HG03342 (cell line): Measurements from ENCODE around the gene CAB39.

Experiments used
- ATAC-seq: cut with Tn5 transposase; IDR thresholded peaks from one replicate; pipeline ENCODE4 v1.9.1; 2021; ENCODE audit warnings: mild to moderate bottlenecking, moderate library complexity; ENCODE audit not compliant: unreplicated experiment

CAB39 gene

DNA sequence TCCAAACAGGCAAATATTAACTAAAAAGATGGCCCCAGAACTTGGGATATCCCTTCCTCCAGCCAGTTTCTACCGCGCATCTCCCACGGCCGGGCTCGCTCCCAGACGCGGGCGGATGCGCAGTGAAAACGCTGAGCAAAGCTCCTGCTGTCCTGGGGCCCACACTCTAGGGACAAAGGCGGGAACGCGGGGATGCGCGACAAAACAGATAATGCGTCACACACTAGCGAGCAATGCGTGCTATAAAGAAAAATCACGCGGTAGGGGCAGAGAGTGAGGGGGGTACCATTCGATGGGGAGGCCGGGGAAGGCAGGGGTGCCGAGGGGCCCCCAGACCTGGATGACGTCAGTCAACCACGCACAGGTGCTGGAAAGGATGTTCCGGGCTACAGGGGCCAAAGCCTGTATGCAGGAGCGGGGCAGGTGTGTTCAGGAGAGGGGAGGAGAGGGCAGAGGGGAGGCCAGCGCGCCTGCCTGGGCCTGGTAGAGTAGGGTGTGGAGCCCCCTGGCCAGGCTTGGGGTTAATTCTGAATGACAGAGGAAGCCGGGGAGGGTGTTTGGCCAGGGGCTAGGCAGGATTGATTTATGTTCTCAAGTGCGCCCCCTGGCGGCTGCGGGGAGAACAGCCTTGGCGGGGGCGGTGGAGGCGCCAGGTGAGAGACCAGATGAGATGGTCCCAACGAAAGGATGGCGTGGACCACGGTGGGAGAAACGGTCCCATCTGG is 137.2 kb downstream of the CAB39 start:
- no peak for ATAC-seq

DNA sequence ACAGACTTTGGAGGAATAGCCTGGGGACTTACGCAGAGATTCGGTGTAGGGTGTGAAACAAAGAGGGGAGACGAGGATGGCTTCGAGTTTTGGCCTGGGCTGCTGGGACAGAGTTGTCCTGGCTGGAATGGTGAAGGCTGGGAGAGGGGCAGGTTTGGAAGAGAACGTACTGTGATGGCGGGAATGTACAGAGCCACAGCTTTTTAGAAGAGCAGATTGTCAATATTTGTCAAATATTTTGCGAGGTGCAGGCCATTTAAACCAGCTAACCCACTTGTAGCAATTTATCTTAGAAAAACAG is 137.7 kb downstream of the CAB39 start:
- no peak for ATAC-seq

DNA sequence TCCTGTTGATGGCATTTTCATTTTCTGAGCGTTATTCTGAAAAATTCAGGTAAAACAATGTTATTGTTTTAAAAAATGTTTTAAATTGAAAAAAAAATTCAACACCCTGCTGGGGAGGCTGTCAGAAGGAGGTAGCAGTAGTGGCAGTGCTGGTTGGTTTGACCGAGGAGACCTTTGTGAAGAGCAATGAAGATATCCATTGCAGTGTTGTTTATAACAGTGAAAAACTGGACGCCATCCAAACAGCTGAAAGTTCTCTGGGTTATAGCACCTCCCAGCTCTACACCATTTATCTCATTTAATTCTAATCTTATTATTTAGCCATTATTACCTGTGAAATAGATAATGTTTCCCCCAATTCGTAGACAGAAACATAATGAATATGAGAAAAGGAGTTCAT is 139.5 kb downstream of the CAB39 start:
- no peak for ATAC-seq

DNA sequence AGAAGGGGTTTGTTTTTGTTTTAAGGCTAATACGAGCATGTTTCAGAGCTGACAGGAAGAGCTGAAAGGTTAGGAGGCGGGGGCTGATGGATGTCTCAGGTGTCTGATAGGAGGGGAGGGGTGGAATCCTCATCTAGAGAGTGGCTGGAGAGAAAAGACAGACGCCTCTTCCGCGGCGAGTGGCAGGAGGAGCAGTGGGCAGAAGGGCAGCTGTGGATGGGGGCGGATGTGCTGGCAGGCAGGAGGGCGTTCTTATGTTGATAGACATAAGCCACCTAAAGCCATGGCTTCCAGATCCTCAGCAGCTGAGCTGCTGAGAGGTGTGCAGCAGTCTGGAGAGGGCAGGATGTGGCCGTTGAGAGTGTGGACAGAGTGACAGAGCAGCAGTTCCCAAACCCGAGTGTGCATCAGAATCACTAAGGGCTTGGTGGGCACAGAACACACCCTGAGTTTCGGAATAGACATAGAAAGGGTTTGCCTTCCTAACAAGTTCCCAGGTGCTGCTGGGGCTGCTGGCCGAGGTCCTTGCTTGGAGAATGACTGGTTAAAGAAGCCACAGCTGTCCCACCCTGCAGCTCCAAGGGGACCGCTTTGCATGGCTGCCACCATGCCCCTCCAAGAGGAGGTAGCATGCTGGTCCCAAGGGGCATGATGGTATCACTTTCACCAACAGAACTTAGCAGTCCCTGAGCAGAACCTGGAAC is 149.1 kb downstream of the CAB39 start:
- ATAC-seq, result no peak

DNA sequence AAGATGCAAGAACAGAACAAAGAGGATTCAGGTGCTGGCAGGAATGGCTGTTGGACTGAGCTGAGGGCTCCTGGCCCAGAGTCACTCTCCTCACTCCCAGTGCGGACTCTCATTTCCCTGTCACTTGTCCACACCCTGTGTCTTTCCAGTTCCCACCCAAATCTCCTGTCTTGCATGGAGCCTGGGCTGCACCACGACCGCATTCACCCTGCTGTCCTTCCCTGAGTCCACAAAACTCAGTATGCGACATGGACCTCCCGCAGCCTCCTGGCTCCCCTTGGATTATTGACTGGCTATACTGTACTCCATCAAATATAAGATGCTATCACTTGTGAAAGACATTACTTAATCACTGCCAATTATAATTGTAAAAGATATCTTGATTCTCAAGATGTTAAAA is 149.7 kb downstream of the CAB39 start:
- ATAC-seq, result no peak

DNA sequence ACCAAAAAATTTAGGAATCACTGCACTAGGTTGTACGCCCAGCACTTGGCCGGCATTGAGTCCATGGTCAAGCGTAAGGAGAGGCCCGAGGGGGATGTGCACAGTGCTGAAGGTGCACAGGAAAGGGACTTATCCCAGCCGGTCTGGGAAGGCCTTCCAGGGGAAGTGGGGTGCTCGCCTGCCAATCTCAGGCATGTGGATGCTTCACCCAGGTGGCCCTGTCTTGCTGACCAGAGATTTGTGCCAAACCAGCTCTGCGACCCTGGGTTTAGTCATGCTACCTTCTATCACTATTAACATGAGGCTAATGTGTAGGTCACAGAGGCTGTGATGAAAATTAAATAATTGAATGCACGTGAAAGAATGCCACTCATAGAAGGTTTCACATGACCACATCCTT is 150.4 kb downstream of the CAB39 start:
- no peak for ATAC-seq

DNA sequence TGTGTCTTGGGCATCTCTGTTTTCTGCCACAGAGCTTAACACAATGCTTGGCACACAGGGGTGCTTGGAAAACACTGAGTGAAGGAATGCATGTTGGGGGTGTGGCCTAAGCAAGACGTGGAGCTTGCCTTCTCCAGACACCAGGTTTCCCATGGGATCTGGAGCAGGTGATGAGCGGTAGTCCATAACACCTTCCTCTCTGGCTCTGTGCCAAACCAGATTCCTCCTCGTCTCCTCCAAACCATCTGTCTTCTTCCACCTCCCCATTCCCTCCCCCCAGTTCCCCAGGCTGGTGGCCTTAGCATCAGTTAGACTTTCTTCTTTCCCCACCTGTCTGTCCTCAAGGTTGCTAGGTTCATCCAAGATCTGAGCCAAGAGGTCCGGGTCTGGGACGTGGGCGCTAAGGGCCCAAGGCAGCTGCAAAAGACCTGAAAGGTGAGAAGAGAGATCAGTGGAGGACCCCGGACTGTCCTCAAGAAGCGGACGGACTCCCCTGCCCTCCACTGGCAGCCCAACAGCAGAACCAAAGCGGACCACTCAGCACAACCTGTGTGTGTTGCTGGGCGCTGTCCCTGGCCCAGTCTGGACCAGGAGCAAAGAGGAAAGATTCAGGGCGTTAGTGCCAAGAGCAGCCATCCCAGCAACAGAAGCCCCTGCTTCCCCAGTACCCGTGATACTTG is 150.9 kb downstream of the CAB39 start:
- no peak for ATAC-seq

DNA sequence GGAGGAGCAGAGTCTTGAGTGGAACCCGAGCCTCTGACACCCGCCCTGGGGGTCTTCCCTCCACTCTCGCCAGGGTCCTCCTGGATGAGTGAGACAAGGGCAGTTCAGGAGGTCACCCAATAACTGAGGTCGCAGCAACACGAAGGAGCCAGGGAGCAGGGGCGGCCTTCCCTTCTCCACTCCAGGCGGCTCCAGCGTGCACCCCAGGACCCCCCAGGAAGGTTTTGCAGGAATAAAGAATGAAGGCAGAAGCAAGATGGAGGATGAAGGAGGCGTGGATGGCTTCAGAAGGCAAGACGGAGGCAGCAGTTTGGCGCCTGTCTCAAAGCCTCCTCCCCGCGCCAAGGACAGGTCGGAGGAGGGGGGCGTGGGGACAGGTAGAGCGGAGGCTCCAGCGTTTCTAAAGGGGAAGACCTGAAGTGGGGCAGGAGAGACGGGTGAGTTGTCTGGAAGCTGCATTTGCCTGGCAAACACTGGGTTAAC is 151.5 kb downstream of the CAB39 start:
- ATAC-seq, result no peak

DNA sequence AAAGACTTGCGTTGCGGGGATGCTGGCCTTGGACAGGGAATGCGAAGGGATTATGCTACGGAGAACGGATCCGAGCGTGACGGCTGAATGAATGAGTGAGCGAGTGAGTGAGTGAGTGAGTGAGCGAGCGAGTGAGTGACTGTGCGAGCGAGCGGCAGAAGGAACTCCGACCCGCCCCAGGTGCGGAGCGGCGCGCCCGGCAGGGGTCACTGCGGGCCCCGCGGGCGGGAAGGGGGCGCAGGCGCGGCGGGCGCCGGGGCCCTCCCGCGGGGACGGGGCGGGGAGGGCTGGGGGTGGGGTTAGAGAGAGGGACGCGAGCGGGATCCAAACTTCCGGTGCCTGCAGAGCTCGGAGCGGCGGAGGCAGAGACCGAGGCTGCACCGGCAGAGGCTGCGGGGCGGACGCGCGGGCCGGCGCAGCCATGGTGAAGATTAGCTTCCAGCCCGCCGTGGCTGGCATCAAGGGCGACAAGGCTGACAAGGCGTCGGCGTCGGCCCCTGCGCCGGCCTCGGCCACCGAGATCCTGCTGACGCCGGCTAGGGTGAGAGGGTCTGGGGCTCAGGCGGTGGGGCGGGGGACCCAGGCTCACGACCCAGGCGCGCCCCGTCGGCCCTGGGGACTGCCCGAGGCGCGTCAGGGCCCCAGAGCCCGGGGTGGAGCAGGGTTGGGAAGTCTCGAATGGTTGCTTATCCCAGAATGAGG is 152.1 kb downstream of the CAB39 start, which contains the start of gene ITM2C:
Gene ITM2C (plus strand): TSS at position 338 of the 702 bp plus-strand sequence. CDS start 84 bp downstream, at position 422.
- peak; percentile 75 for ATAC-seq

DNA sequence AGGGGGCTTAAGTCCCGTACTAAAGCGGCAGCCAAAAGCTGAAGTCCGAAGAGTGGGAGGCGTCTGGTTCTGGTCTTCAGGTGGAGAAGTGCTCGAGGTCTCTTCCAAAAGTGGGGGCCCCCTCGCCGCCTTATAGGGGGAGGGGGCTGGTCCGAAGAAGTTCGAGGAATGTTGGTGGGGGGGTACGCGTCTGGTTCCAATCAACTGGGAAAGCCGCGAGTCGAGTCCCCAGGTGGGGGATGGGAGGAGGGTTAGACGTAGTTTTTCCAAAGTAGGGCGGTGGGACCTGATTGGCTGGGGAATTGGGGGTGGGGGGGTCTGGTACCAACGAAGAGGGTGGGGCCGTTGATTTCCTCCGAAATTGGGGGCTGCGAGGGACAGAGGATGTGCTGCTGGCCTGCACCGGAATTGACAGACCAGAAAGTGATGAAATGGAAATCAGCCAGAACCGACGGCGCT is 152.7 kb downstream of the CAB39 start:
- no peak for ATAC-seq

DNA sequence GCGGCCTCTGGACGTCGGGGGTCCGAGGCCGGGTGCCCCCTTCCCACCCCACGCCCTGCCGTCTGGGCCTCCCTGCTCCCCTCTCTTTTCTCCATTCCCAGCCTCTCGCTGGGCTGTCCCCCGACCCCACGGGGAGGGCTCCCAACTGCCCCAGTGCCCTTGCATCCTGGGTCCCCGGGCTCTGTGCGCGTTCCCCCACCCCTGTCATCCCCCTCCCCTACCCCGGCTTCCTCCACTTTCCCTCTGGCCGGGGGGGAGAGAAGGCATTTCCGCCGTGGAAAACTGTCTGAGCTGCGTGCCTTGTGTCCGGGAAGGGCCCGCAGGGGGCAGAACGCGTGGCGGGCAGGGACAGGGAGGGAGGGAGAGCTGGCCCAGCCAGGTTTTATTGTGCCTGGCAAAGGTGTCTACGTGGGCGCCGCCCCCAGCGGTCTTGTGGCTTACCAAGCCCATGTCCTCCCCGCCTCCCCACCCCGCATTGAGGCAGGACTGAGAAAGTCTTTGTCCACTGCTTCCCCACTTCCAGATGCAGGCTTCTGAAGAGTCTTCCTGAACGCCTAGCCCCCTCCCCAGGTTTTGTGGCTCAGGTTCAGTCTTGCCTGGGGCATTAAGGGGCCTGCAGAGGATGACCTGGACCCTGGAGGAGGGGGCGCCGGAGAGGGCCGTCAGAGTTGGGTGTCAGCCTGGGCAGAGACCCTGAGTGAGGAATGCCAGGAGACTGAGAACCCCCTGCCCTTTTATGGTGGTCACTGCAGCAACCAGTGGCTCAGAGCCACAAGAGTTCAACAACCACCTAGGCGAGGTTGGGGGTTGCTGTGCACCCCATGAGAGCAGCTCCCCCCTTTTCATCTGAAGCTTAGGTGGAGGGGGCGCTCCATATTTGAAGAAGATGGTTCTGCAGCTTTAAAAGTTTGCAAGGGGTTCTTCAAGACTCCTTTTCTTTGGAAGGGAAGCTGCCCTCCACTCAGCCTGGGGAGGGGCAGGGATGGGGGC is 153.4 kb downstream of the CAB39 start:
- no peak for ATAC-seq

DNA sequence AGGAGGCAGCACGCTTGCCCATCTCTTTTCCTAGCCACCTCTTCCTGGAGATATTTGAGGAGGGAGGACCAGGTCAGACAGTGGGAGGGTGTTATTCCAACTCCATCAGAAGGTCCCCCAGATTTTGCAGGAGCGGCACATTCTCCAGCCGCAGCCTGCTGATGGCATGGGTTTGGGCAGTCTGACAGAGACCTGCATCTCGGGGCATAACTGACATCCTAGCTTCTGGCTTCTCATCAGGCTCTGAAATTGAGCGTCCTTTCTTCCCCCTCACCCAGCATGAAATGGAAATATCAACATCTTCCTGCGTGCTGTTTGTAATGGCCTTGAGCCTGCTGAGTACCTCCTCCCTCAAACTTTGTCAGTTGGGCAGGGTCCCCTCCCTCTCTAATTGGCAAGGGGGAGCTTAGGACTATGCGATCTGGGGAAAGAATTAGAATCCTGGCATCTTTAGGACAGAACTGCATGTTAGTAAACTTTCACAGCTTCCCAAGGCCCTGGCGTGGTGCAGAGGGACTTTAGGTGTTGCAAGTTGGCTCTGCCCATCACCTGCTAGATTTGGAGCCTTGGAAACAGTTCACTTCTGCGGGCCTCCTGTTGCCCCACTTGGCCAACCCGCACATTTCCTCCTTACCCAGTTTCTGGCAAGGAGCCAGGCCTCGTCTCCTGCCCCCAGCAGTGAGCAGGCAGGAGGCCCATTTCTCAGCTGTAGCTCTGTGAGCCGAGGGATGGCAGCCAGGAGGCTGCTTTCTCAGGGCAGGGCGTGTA is 154.3 kb downstream of the CAB39 start:
- ATAC-seq, result no peak

DNA sequence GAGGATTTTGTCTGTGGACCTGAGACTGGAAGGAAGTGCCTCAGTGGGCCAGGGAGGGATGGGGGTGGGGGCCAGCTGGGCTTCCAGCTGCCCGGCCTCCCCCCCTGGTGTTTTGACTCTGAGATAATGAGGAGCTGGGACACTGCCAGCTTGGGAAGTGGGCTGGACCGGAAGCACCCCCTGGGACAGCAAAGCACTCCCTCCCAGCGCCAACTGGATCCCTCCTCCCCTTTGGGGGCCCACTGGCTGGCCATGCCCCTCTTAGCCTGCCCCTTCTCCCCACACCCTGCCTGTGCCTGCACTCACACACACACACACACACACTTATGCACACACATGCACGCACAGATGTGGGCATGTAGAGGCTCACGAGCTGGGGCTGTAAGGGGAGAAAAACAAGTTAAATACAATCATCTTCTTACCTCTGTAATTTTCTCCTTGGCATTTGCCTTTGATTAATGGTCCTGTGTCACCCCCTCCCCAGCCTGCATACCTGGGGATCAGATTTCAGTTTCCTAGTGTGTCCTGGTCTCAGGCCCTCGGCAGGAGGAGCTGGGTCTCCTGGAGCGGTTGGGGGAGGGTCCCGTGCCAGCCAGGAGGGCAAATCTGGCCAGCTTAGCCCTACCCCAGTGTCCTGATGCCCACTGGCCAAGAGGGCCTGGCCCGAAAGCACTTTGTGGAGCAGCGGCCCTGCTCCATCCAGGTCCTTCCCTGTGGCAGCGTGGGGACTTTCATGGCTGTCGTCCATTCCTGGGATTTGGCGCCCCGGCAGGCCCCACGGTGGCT is 155.7 kb downstream of the CAB39 start:
- no peak for ATAC-seq

DNA sequence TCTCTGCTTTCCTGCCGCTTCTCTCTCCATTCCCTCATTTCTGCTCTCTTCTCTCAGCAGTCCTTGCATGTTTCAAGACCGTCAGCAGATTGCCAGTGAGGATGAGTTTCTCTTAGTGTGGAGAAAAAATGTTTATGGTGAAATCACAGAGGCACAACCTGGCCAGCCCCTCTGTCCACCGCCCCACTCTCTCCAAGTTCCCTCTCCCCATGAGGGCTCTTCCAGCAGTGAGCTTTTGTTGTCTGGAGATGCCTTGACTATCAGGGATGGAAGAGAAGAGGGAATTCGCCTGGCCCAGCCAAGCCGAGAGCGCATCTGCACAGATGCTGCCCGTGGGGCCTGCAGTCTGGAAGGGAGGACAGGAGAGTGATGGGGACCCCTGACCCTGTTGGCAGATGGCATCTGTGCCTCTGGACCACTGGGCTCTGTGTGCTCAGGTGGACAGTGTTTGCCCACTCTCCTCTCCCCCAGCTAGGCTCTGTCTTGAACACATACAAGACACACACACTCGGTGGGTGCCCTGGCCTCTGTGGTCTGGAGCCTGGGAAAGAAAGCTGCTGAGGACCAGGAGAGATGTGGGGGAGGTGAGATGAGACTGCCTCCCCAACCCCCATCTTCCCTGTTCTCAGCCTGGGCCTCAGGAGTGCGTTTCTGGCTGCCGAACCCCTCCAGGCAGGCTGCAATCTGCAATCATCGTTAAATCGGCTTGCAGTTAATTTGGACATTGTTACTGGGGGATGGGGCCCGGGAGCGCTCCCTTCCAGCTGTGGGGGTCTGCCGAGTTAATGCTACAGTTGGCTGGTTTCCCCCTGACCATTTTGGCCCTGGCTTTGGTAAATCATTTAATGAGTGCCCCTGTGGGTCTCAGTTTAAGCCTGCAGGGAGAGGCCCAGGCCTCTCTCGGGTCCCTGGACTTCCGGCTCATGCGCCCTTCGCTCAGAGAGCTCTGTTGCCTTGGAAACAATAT is 156.6 kb downstream of the CAB39 start:
- ATAC-seq, result no peak

DNA sequence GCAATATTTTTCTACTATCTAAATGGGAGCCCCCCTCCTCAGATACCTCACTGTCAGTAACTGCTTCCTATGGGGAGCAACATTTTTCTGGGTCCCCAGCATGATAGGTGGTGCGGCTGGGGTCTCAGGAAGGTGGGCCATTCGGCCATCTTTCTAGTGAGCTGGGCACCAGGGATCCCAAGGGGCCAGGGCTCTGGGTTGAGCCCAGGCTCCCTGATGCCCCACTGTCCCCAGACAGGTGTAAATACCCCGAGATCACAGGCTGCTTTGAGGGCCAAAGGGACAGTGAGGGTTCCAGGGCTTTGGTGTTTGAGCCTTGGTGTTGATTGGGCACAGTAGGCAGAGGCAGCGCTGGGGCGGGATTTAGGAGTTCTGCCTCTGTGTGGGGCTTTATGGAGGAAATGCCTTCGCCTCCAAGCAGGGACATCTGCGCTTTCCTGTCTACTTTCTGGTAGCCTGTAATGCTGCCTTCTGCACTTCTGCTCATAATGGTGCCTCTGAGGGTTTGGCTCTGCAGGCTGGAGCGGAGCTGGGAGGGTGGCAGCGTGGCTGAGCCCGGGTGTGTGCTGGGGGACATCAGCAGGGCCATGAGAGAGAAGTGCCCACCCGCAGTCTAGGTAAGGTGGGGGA is 157.4 kb downstream of the CAB39 start:
- no peak for ATAC-seq
